ENCODE measurements around the gene MTMR6.

Gene MTMR6

DNA sequence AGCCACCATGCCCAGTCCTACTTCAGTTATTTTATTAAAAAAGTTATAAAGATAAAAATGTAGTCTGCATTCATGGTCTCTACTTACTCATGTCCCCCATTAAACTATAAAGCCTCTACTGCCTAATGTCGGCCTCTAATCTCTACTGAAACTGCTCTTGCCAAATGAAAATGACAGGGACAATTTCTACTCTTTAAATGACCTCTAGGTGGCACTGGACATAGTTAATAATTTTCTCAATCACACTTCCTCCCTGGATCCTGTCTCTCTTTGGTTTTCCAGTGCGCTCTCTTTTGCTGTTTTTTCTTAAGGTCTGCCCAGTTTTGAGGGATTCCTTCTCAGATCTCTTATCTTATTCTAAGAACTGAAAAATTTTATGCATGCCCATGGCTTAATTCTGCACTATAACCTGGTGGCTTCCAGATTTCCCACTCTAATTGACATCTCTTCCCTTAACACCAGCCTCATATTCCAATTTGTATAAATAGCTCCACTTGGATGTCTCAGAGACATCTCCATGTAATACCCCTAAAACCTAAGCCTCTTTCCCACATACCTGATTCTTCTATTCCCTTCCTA, 54.3 kb downstream of the MTMR6 start:
- Histone ChIP-seq H3K36me3 (ENCODE audit: insufficient read depth, low read length) (no peaks in the 10 kb centered on the region), H2AFZ (ENCODE audit: low read depth, low read length) (no peak overlapping the region), H3K4me1 (ENCODE audit: insufficient read depth, low read length) (no peaks in the 10 kb centered on the region), H3K79me2 (ENCODE audit: insufficient read depth, low read length) (no peaks in the 10 kb centered on the region), H3K27me3 (ENCODE audit: insufficient read depth, low read length, poor library complexity) (no peaks in the 10 kb centered on the region), H3K4me3 (ENCODE audit: low read depth in 1 of 2, low read length in 2 of 2) (no peak overlapping the region), H4K20me1 (ENCODE audit: insufficient read depth, low read length) (no peaks in the 10 kb centered on the region), H3K9ac (ENCODE audit: low read depth, low read length) (no peak overlapping the region), H3K27ac (ENCODE audit: low read length) (no peak overlapping the region), H3K4me2 (ENCODE audit: insufficient read depth, low read length) (no peak overlapping the region), H3K9me3 (ENCODE audit: insufficient read depth, low read length, severe bottlenecking) (no peaks in the 10 kb centered on the region)
- no peak for DNase-seq
- ATAC-seq (ENCODE audit: insufficient read depth, low read depth), result peak; percentile 65
- TF ChIP-seq, protein P1, sequence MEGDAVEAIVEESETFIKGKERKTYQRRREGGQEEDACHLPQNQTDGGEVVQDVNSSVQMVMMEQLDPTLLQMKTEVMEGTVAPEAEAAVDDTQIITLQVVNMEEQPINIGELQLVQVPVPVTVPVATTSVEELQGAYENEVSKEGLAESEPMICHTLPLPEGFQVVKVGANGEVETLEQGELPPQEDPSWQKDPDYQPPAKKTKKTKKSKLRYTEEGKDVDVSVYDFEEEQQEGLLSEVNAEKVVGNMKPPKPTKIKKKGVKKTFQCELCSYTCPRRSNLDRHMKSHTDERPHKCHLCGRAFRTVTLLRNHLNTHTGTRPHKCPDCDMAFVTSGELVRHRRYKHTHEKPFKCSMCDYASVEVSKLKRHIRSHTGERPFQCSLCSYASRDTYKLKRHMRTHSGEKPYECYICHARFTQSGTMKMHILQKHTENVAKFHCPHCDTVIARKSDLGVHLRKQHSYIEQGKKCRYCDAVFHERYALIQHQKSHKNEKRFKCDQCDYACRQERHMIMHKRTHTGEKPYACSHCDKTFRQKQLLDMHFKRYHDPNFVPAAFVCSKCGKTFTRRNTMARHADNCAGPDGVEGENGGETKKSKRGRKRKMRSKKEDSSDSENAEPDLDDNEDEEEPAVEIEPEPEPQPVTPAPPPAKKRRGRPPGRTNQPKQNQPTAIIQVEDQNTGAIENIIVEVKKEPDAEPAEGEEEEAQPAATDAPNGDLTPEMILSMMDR (IDR thresholded peaks at IDR 0.05; ENCODE audit: borderline replicate concordance, extremely low read depth, low read length, poor library complexity, severe bottlenecking), result peak; percentile 70
- no peak for TF ChIP-seq EZH2 (IDR thresholded peaks at IDR 0.05; ENCODE audit: borderline replicate concordance, low read depth, low read length, severe bottlenecking)

DNA sequence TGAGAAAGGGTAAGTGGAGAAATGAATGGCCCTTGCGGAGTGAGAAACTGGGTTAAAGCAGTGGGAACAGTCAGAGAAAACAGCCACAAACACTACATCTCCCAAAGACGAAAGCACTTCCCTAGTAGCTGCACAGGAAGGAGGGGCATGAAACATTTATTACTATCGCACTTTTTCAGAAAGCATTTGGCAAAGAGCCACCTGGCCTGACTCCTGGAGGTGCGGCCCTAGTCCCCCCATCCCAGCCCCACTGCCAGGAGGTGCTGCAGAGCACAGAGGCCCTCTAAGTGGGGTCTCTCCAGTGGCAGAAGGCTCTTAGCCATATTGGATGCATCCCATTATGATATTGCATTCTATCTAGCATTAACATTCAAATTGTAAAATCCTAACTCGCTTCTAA, 55.8 kb downstream of the MTMR6 start:
- Histone ChIP-seq H3K36me3 (ENCODE audit: insufficient read depth, low read length) (no peaks in the 10 kb centered on the region), H3K4me2 (ENCODE audit: insufficient read depth, low read length) (no peak overlapping the region), H3K27me3 (ENCODE audit: insufficient read depth, low read length, poor library complexity) (no peaks in the 10 kb centered on the region), H3K9ac (ENCODE audit: low read depth, low read length) (no peak overlapping the region), H2AFZ (ENCODE audit: low read depth, low read length) (no peak overlapping the region), H3K9me3 (ENCODE audit: insufficient read depth, low read length, severe bottlenecking) (no peaks in the 10 kb centered on the region), H3K4me3 (ENCODE audit: low read depth in 1 of 2, low read length in 2 of 2) (no peak overlapping the region), H3K27ac (ENCODE audit: low read length) (no peak overlapping the region), H3K4me1 (ENCODE audit: insufficient read depth, low read length) (no peaks in the 10 kb centered on the region), H4K20me1 (ENCODE audit: insufficient read depth, low read length) (no peaks in the 10 kb centered on the region), H3K79me2 (ENCODE audit: insufficient read depth, low read length) (no peaks in the 10 kb centered on the region)
- no peak for DNase-seq
- ATAC-seq (ENCODE audit: insufficient read depth, low read depth), result no peak
- TF ChIP-seq, protein P1 (IDR thresholded peaks at IDR 0.05; ENCODE audit: borderline replicate concordance, extremely low read depth, low read length, poor library complexity, severe bottlenecking), result no peak
- TF ChIP-seq EZH2 (IDR thresholded peaks at IDR 0.05; ENCODE audit: borderline replicate concordance, low read depth, low read length, severe bottlenecking), result no peak

DNA sequence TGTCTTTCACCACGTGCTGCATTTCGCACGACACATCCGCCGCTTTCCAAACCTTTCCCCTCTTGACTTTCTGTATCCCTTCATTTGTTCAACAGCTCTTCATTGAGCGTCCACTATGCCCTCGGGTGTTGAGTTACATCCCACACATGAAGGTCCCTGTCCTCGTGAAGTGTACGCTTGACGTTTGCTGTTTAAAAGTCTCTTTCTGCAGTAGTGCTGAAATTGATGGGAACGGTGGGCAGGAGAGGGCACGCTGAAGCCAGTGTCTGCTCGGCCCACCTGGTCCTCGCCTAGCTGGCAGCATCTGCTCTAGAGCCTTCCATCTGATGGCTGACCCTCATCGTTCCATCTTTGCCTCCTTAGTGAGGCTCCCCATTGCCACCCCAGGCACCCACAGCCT, 59.6 kb downstream of the MTMR6 start:
- TF ChIP-seq EZH2 (IDR thresholded peaks at IDR 0.05; ENCODE audit: borderline replicate concordance, low read depth, low read length, severe bottlenecking), result no peak
- TF ChIP-seq, protein P1 (IDR thresholded peaks at IDR 0.05; ENCODE audit: borderline replicate concordance, extremely low read depth, low read length, poor library complexity, severe bottlenecking), result no peak
- DNase-seq (no peak), ATAC-seq (ENCODE audit: insufficient read depth, low read depth) (no peak)

More for the DNA sequence above, 59.6 kb downstream of the MTMR6 start:
- no peaks in the 10 kb centered on the region for H3K27me3 ChIP-seq (ENCODE audit: insufficient read depth, low read length, poor library complexity)
- no peaks in the 10 kb centered on the region for H3K9me3 ChIP-seq (ENCODE audit: insufficient read depth, low read length, severe bottlenecking)
- H3K27ac ChIP-seq (ENCODE audit: low read length), result no peak overlapping the region
- H3K4me1 ChIP-seq (ENCODE audit: insufficient read depth, low read length), result no peaks in the 10 kb centered on the region
- H2AFZ ChIP-seq (ENCODE audit: low read depth, low read length), result no peak overlapping the region
- no peak overlapping the region for H3K4me2 ChIP-seq (ENCODE audit: insufficient read depth, low read length)
- no peak overlapping the region for H3K4me3 ChIP-seq (ENCODE audit: low read depth in 1 of 2, low read length in 2 of 2)
- no peak overlapping the region for H3K9ac ChIP-seq (ENCODE audit: low read depth, low read length)
- H4K20me1 ChIP-seq (ENCODE audit: insufficient read depth, low read length), result no peaks in the 10 kb centered on the region
- no peaks in the 10 kb centered on the region for H3K79me2 ChIP-seq (ENCODE audit: insufficient read depth, low read length)
- no peaks in the 10 kb centered on the region for H3K36me3 ChIP-seq (ENCODE audit: insufficient read depth, low read length)

Data from DND-41 (cell line).